GM18502 (cell line): ENCODE data around the gene LGSN.
"Not testable (repeated sequence)": the region's sequence is repeated elsewhere in the genome, so short reads cannot be mapped to it uniquely, and the experiment has no call there.

Experiments
- ATAC-seq: cut with Tn5 transposase; IDR thresholded peaks from one replicate; pipeline ENCODE4 v1.9.1; 2021; ENCODE audit warnings: mild to moderate bottlenecking; ENCODE audit not compliant: unreplicated experiment, poor library complexity

The LGSN gene

GRCh38 chr6:63319939-63320338 lies at the start of gene LGSN:
Gene LGSN, minus strand, starts transcription at chr6:63319983. Its CDS starts 40 bp downstream, at chr6:63319943.
- no peak for ATAC-seq

DNA sequence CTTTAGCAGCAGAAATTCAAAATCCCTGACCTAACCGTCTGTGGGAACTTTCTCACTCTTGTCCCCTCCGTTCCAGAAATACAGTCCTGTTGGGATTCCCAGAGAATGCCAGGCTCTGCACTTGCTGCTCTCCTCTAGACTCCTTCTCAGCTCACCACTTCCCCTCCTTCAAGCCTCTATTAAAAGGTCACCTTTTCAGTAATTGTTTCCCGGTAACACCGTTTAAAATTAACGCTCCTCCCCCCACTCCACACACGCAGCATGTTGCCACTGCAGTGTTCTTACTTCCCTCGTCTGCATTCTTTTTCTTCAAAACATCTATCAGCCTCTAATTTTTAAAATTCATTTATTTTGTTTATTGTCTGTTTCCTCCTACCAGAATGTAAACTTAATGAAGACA lies 48.6 kb upstream of the LGSN start:
- ATAC-seq: no peak

GRCh38 chr6:63362500-63363120 lies 42.8 kb upstream of the LGSN start:
- ATAC-seq: not testable (repeated sequence)

- ATAC-seq: not testable (repeated sequence)
These were observed 37.6 kb upstream of the LGSN start for GRCh38 chr6:63357384-63357783.

DNA sequence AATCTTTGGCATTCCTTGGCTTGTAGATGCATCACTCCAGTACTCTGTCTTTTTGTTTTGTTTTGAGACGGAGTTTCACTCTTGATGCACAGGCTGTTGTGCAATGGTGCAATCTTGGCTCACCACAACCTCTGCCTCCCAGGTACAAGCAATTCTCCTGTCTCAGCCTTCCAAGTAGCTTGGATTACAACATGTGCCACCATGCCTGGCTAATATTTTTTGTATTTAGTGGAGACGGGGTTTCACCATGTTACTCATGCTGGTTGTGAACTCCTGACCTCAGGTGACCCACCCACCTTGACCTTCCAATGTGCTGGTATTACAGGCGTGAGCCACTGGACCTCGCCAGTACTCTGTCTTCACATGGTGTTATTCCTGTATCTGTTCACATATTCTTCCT lies 35.8 kb upstream of the LGSN start:
- no peak for ATAC-seq

- ATAC-seq: no peak
These were observed 33.5 kb upstream of the LGSN start for GRCh38 chr6:63353286-63353630.

DNA sequence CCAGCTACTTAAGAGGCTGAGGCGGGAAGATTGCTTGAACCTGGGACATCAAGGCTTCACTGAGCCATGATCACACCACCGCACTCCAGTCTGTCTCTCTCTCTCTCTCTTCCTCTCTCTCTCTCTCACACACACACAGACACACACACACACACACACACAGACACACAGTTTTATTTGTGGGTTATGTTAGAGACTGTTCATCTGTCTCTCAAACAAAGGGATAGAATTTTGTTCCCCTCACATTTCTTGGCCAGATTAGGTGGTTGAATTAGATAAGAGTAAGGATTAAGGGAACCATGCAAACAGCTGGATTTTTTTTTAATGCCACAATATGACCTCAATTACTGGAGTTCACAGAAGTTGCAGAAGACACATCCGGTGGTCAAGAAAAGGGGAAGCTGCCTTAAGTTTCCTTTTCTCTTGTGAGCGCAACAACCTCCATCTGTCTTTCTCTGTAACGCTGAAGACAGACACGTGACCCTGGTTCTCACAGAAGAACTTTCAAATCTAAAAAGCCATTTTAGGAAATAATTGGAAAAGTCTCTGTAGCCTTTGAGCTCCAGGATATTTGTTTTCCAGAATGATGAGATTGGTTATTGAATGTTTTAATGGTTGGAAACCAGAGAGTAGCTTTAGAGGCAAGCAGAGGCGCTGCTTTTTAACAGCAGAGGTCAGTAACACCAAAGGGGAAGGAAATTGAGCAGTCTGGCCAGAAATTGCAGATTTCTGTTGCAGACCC lies 32.9 kb upstream of the LGSN start:
- ATAC-seq: peak; percentile 93

DNA sequence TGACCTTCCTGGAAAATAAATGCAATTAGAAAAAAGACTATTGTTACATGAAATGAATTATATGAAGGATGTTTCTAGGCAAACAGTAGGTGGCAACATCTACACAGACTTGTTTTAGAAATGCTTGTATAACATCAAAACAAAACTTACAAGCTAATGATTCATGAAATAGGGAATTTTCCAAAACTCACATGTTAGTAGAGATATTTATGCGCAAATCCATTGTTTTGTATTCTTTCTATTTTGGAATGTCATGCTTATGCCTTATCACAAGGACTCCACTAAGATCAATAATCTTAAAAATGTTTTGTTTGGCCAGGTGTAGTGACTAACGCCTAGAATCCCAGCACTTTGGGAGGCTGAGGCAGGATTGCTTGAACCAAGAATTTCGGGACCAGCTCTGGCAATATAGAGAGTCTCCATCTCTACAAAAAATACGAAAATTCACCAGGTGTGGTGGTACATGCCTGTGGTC lies 32.3 kb upstream of the LGSN start:
- peak; percentile 22 for ATAC-seq

- no peak for ATAC-seq
These were observed 29.6 kb upstream of the LGSN start for GRCh38 chr6:63349401-63349800.

GRCh38 chr6:63348836-63349235 lies 29.1 kb upstream of the LGSN start:
- ATAC-seq: no peak

- peak; percentile 51 for ATAC-seq
These were observed 27.8 kb upstream of the LGSN start for GRCh38 chr6:63347599-63347998.

- ATAC-seq: no peak
These were observed 26.5 kb upstream of the LGSN start for GRCh38 chr6:63346217-63346835.

GRCh38 chr6:63340351-63340750 lies 20.6 kb upstream of the LGSN start:
- ATAC-seq: no peak

GRCh38 chr6:63334652-63335051 lies 14.9 kb upstream of the LGSN start:
- ATAC-seq: not testable (repeated sequence)

GRCh38 chr6:63333440-63333839 lies 13.7 kb upstream of the LGSN start:
- no peak for ATAC-seq

DNA sequence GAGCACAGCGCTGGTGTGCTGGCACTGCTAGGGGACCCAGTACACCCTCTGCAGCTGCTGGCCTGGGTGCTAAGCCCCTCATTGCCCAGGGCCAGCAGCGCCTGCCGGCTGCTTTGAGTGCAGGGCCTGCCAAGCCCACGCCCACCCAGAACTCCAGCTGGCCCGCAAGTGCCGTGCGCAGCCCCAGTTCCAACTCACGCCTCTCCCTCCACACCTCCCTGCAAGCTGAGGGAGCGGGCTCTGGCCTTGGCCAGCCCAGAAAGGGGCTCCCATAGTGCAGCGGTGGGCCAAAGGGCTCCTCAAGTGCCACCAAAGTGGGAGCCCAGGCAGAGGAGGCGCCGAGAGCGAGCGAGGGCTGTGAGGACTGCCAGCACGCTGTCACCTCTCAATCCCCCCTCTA lies 6.8 kb upstream of the LGSN start:
- not testable (repeated sequence) for ATAC-seq

- ATAC-seq: no peak
These were observed 3.2 kb upstream of the LGSN start for GRCh38 chr6:63322981-63323380.

DNA sequence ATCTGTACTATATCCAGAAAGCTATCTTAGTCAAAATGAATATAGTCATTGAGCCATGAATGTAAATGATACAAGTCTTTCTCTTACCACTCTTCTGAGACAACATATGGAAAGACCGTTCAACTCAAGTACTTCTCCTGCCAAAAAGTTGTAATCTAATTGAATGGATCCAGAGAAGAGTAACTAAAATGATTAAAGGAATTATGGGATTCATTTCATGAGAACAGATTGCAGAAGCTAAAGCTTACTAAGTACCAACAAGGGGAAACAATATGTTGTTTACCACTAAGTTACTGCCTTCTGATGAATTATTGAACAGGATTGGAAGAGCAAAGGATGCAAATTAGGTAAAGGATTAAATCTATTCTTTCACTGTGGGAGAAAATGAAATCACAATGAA lies 2.0 kb upstream of the LGSN start:
- no peak for ATAC-seq

GRCh38 chr6:63317641-63318040 lies 2.1 kb downstream of the LGSN start:
- ATAC-seq: no peak

GRCh38 chr6:63316113-63316512 lies 3.7 kb downstream of the LGSN start:
- ATAC-seq: no peak

GRCh38 chr6:63313111-63313510 lies 6.7 kb downstream of the LGSN start:
- no peak for ATAC-seq
